GM18507 (cell line): ENCODE data around the gene CETP.
"Not testable (repeated sequence)": the region's sequence is repeated elsewhere in the genome, so short reads cannot be mapped to it uniquely, and the experiment has no call there.

Source experiments
- DNase-seq: peaks from one replicate; pipeline ENCODE4 v3.0.0; 2011; ENCODE audit warnings: low read depth; ENCODE audit not compliant: insufficient read length; ENCODE audit errors: extremely low spot score
- FAIRE-seq: peaks from 2 replicates; lab custom pipeline; 2011; peaks lifted over from hg19 to GRCh38; lab: Jason Lieb, UNC

The CETP gene

DNA sequence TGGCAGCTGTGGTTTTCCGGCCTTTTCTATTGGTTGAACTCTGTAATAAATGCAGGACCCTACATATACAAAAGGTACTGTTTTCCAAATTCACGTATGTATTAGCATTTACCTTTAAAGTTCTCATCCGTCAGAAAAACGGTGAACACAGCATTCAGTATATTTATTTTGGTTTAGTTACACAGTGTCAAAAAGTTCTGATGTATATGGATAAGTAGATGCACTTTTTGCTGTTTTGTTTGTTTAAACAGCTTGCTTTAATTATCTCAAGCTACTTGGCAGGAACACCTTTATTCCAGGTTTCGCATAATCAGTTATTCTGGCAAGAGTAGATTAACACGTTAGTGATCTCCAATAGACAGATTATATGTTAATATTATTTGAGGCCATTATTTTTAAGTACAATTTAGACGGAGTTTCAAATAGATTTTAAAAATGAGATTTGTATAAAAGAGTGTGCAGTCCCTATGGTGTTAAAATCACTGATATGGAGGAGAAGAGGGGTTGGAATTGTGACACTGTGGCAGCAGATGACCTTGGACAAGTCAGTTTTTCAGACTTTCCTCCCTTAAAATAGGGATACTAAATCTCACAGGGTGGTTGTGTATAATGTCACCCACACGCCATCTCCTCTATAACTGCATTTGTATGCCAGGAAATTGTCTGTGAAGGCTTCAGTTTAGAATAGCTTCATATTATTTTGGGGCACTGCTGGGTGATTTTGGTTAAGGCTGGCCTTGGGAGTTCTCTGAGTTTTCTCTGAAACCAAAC lies 27.7 kb upstream of the CETP start:
- FAIRE-seq = no peak
- DNase-seq = no peak

GRCh38 chr16:56934599-56935145 lies 27.1 kb upstream of the CETP start:
- DNase-seq, FAIRE-seq: not testable (repeated sequence)

DNA sequence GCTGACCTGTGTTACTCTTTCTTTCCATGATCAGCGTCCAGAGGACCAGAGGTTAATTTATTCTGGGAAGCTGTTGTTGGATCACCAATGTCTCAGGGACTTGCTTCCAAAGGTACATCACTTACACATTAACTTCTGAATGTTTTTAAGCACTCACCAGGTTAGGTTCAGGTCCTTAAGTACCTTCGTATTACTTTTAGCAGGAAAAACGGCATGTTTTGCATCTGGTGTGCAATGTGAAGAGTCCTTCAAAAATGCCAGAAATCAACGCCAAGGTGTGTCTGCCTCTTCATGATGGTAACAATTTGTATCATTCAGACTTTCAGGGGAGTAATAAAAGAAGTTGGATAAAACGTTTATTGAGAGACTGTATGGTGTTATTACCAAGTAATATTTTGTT lies 26.5 kb upstream of the CETP start:
- no peak for FAIRE-seq

GRCh38 chr16:56936491-56936890 lies 25.3 kb upstream of the CETP start:
- no peak for DNase-seq
- no peak for FAIRE-seq

More for the DNA sequence above, 26.5 kb upstream of the CETP start:
- no peak for DNase-seq

- no peak for DNase-seq
- FAIRE-seq = no peak
Measured at GRCh38 chr16:56936950-56937349, 24.8 kb upstream of the CETP start.

DNA sequence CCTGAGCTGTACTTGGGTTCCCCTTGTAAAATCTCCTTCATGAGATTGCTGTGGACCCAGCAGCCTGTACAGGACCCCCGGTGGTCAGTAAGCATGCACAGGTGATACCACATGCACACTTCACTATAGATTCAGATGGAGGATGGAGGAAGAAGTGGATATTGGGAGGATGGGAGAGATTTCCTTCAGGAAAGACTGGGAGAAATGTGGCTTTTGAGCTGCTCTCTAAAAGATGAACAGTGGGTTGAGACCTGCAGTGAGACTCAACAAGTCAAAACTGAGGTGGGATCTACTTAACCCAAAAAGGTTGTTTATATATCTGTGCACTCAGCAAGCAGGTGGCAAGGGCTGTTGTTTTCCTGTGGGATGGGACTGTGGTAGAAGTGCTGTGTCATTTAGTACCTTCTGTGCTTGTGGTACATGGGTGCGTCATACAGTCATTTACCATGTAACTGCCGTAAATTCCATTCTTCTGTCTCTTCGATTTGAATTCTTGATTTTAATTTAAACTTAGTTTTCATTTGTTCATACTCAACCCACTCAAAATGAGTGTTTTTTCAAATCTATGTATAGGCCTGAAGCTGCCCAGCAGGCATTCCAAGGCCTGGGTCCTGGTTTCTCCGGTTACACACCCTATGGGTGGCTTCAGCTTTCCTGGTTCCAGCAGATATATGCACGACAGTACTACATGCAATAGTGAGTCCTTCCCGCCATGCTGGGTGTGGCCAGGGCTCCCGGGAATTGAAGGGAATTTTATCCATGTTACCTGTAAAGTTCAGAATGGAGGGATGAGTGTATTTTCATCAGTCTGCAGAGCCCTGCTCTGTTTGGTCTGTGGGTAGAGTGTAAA lies 22.9 kb upstream of the CETP start:
- no peak for DNase-seq
- peak; percentile 62 for FAIRE-seq

DNA sequence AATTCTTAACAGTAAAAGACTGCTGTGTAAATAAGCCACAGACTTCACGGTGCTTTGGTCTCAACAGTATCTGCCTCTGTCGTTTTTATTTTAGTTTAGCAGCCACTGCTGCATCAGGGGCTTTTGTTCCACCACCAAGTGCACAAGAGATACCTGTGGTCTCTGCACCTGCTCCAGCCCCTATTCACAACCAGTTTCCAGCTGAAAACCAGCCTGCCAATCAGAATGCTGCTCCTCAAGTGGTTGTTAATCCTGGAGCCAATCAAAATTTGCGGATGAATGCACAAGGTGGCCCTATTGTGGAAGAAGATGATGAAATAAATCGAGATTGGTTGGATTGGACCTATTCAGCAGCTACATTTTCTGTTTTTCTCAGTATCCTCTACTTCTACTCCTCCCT lies 21.9 kb upstream of the CETP start:
- FAIRE-seq = no peak
- DNase-seq = no peak

DNA sequence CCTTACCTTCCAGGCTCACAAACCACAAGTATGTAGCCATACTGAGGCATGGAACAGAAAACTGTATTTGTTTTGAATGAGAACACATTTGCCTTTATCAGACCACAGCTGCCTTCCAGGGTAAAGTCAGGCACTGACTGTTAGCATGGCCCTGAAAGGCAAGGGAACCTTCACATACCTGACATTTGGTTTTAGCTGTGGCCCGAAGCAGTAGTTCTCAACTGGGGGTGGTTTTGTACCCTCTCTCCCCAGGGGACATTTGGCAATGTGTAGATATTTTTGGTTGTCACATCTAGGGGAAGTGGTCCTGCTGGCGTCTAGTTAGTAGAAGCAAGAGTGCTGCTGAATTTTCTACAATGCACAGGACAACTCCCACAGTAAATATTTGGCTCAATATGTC lies 20.7 kb upstream of the CETP start:
- peak; percentile 78 for FAIRE-seq

DNA sequence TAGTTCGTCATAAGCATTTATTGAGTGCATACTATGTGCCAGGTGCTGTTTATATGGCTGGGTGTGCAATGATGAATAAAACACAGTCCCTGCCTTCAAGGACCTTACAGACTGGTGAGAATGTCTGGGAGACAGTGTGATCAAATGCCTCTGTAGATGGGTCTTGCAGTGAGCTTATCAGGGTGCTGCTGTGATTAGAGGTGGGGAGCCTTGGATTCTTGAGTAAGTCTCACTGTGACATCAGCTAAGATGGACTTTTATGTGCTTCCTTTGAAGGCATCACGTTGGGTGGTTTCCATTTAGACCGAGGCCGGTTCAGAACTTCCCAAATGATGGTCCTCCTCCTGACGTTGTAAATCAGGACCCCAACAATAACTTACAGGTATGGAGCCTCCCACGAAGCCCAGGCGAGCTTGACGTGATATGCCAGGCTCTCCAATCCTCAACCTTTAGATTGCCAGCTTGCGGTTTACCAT lies 19.9 kb upstream of the CETP start:
- DNase-seq (no peak), FAIRE-seq (peak; percentile 5)

More for the DNA sequence above, 20.7 kb upstream of the CETP start:
- DNase-seq = no peak

DNA sequence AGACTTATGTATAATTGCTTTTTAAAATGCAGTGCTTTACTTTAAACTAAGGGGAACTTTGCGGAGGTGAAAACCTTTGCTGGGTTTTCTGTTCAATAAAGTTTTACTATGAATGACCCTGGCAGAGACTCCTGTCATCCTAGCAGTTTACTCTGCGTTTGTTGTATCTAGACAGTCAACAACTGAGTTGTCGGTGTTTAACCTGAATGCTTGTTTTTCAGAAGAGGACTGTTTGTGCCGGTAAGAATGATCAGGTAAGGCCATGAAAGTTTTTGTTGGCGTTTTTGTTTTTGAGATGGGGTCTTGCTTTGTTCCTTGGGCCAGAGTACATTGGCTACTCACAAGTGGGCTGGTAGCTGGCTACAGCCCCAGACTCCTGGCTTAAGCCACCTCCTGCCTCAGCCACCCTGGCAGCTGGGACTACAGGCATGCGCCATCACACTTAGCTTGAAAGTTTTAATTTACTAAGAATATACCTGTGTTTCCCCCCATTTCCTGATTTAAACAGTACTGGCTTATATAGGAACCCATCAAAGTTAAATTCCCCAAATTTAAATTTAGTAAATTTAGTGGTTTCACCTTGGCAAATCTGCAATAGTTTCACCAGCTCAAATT lies 17.9 kb upstream of the CETP start:
- FAIRE-seq = no peak
- DNase-seq = no peak

DNA sequence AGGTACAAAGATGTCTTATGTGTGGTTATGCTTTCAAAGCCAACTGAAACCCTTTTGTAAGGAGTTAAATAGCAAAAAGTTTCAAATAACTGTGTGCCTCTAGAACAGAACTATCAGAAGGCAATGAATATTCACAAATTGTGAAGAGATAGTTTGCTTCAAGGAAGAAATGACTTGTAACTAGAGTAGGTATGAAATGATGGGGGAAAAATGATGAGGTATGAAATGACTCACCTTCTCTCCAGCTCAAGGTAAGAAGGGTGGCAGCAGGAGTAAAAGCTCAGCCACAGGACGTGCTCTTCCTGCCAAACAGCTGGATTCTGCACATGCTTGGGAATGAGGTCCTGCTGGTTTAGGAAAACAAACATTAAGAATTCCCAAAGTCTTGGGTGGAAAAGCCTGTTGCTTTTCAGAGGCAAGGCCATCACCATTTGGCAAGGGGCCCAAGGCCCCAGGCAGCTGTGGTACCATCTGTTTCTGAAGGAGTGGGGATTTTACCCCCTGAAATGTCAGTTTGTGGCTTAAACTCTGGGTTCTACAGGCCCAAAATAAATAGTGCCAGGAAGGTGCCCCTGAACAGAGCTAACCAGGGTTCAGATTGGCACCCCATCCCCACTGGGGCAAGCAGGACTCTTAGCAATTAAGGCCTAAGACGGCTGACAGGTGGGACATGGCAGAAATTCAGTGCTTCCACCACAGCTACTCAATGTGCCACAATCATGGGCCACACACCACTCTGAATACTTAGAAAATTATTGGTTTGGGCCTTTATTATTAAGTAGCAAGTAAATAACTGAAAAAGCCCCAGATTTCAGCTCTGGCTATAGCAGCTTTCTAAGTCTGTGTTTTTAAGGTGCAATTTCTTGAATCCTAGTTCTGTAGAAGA lies 16.6 kb upstream of the CETP start:
- DNase-seq = no peak
- peak; percentile 66 for FAIRE-seq

DNA sequence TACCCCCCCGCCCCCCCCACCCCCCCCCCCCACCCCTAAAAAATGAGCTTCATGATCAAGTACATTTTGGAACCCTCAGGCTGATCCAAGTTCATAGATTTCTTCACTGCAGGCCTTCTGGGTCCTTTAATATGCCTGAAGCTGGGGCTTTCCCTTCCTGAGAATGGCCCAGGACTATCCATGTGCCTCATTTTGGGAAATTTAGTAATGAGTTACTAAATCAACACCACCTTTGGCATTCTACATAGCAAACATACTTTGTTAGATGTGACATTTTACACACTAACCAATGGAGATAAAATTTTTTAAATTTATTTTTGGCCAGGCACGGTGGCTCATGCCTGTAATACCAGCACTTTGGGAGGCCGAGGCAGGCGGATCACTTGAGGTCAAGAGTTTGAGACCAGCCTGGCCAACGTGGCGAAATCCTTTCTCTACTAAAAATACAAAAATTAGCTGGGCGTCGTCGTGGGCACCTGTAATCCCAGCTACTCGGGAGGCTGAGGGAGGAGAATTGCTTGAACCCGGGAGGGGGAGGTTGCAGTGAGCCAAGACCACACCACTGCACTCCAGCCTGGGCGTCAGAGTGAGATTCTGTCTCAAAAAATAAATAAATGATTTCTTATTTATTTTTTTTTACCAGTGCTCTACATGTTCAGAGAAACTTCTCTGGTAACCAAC lies 15.8 kb upstream of the CETP start:
- no peak for FAIRE-seq
- no peak for DNase-seq

GRCh38 chr16:56946767-56947603 lies 14.8 kb upstream of the CETP start:
- FAIRE-seq (no peak), DNase-seq (no peak)

- DNase-seq = no peak
- no peak for FAIRE-seq
Measured at GRCh38 chr16:56947604-56947995, 14.2 kb upstream of the CETP start.

- DNase-seq (no peak), FAIRE-seq (no peak)
Measured at GRCh38 chr16:56948234-56948633, 13.5 kb upstream of the CETP start.

GRCh38 chr16:56950051-56950450 lies 11.7 kb upstream of the CETP start:
- DNase-seq (no peak), FAIRE-seq (no peak)

GRCh38 chr16:56950455-56950854 lies 11.3 kb upstream of the CETP start:
- FAIRE-seq = no peak

More at GRCh38 chr16:56950455-56950854, 11.3 kb upstream of the CETP start:
- no peak for DNase-seq
